Neuronal stem cell (in vitro differentiated cells): ENCODE data around the gene H2BK1.
A peak's percentile ranks its signal among the peaks of the same experiment; 100 is the strongest.

Source experiments
- DNase-seq: peaks from one replicate; pipeline ENCODE4 v3.0.0-alpha.2; 2013; ENCODE audit warnings: low spot score
- H2AFZ ChIP-seq: one replicate; pipeline ENCODE4 v1.6.1; 2013; ENCODE audit warnings: mild to moderate bottlenecking, low read length, inconsistent platforms
- H2AK5ac ChIP-seq: 2 replicates; pipeline ENCODE4 v1.6.1; 2013; ENCODE audit warnings: low read depth, mild to moderate bottlenecking, inconsistent platforms, low read length, moderate library complexity, mixed read lengths
- H2BK120ac ChIP-seq: 2 replicates; pipeline ENCODE4 v1.6.1; 2013; ENCODE audit warnings: low read depth, mild to moderate bottlenecking, inconsistent platforms, low read length, moderate library complexity, mixed read lengths
- H2BK12ac ChIP-seq: one replicate; pipeline ENCODE4 v1.6.1; 2013; ENCODE audit warnings: low read length, inconsistent platforms
- H2BK15ac ChIP-seq: 2 replicates; pipeline ENCODE4 v1.6.1; 2013; ENCODE audit warnings: mild to moderate bottlenecking, low read length, inconsistent platforms, mixed read lengths
- H2BK5ac ChIP-seq: one replicate; pipeline ENCODE4 v1.6.1; 2013; ENCODE audit warnings: inconsistent platforms, mild to moderate bottlenecking, low read length, moderate library complexity
- H3K14ac ChIP-seq: one replicate; pipeline ENCODE4 v1.6.1; 2013; ENCODE audit warnings: low read length, inconsistent platforms
- H3K18ac ChIP-seq: 2 replicates; pipeline ENCODE4 v1.6.1; 2013; ENCODE audit warnings: low read length, inconsistent platforms
- H3K23ac ChIP-seq: 2 replicates; pipeline ENCODE4 v1.6.1; 2013; ENCODE audit warnings: low read depth, mild to moderate bottlenecking, mixed read lengths, low read length, inconsistent platforms; ENCODE audit not compliant: poor library complexity
- H3K27ac ChIP-seq: replicated peaks from 3 replicates; pipeline ENCODE4 v1.5.1; 2013; ENCODE audit warnings: low read length, inconsistent platforms
- H3K27me3 ChIP-seq, 3 experiments: 2 replicates each; pipeline ENCODE4 v1.6.1; 2013; ENCODE audit warnings: low read length in 3 of 3, mild to moderate bottlenecking in 2 of 3, inconsistent platforms in 1 of 3, low read depth in 1 of 3, mixed read lengths in 1 of 3, moderate library complexity in 1 of 3; ENCODE audit not compliant: control insufficient read depth in 3 of 3, insufficient read depth in 3 of 3
- H3K36me3 ChIP-seq, 2 donors: replicated peaks in 1 of 2; 2 replicates each; pipeline ENCODE4 v1.6.1; 2013; ENCODE audit warnings: low read length in 2 of 2; ENCODE audit not compliant: control insufficient read depth in 2 of 2, insufficient read depth in 2 of 2
- H3K4ac ChIP-seq: 2 replicates; pipeline ENCODE4 v1.6.1; 2013; ENCODE audit warnings: inconsistent platforms, mild to moderate bottlenecking, low read length, moderate library complexity
- H3K4me1 ChIP-seq, 2 donors: 1 replicate in 1 of 2; 2 replicates in 1 of 2; pipeline ENCODE4 v1.6.1; 2013; ENCODE audit warnings: low read length in 2 of 2, low read depth in 1 of 2; ENCODE audit not compliant: control insufficient read depth in 2 of 2, insufficient read depth in 1 of 2
- H3K4me2 ChIP-seq: one replicate; pipeline ENCODE4 v1.6.1; 2013; ENCODE audit warnings: mild to moderate bottlenecking, low read length, inconsistent platforms; ENCODE audit not compliant: insufficient read depth, poor library complexity, severe bottlenecking
- H3K4me3 ChIP-seq, 2 donors: 2 replicates each; pipeline ENCODE4 v1.5.1; 2013; ENCODE audit warnings: low read length in 2 of 2, mild to moderate bottlenecking in 2 of 2, inconsistent platforms in 1 of 2, moderate library complexity in 1 of 2
- H3K79me1 ChIP-seq: one replicate; pipeline ENCODE4 v1.6.1; 2013; ENCODE audit warnings: low read depth, mild to moderate bottlenecking, inconsistent platforms, low read length, moderate library complexity
- H3K9ac ChIP-seq: one replicate; pipeline ENCODE4 v1.6.1; 2013; ENCODE audit warnings: mild to moderate bottlenecking, low read depth, low read length, inconsistent platforms; ENCODE audit not compliant: poor library complexity
- H3K9me3 ChIP-seq, 2 donors: replicated peaks in 1 of 2; 2 replicates each; pipeline versions ENCODE3 to v1.6.1; 2013; ENCODE audit warnings: low read length in 2 of 2, mild to moderate bottlenecking in 2 of 2, inconsistent platforms in 1 of 2, low read depth in 1 of 2, mixed read lengths in 1 of 2, moderate library complexity in 1 of 2; ENCODE audit not compliant: control insufficient read depth in 2 of 2, insufficient read depth in 1 of 2
- H4K8ac ChIP-seq: one replicate; pipeline ENCODE4 v1.6.1; 2013; ENCODE audit warnings: low read depth, mild to moderate bottlenecking, inconsistent platforms, low read length, moderate library complexity
- H4K91ac ChIP-seq: one replicate; pipeline ENCODE4 v1.6.1; 2013; ENCODE audit warnings: low read length, low read depth, mild to moderate bottlenecking, inconsistent platforms; ENCODE audit not compliant: poor library complexity
- WGBS, 2 donors: extraction: QIAGEN DNeasy Blood & Tissue Kit; methylation state at CpG; one replicate each; pipeline ENCODE4 v1.1.7; 2013; ENCODE audit warnings: missing lambda C conversion rate in 2 of 2, mixed read lengths in 1 of 2; ENCODE audit not compliant: insufficient read length in 2 of 2, insufficient replicate concordance in 1 of 2; ENCODE audit errors: extremely low coverage in 2 of 2; 5-methylcytosine and 5-hydroxymethylcytosine counted together

H2BK1 gene

GRCh38 chr7:151178236-151178635 is 32.1 kb downstream of the H2BK1 start:
- no peak for DNase-seq
- H2BK5ac ChIP-seq, result no peak overlapping the region
- no peak overlapping the region for H3K9ac ChIP-seq
- H3K4me3 ChIP-seq, result no peak overlapping the region
- no peak overlapping the region for H3K4ac ChIP-seq
- no peak overlapping the region for H2BK12ac ChIP-seq
- no peak overlapping the region for H3K4me2 ChIP-seq
- H4K8ac ChIP-seq, result no peak overlapping the region
- H3K79me1 ChIP-seq, result no peaks in the 10 kb centered on the region
- peak overlapping the region; percentile 62 for H3K18ac ChIP-seq
- peaks cover 0 to 3% of the 10 kb centered on the region in 2 donors for H3K4me1 ChIP-seq
- no peaks in the 10 kb centered on the region for H3K36me3 ChIP-seq
- H3K9me3 ChIP-seq, result peaks cover 0 to 9% of the 10 kb centered on the region in 2 donors
- H3K14ac ChIP-seq, result no peak overlapping the region
- no peak overlapping the region for H2AFZ ChIP-seq
- H3K27ac ChIP-seq, result no peak overlapping the region
- peaks cover 2 to 52% (median 16%) of the 10 kb centered on the region in 3 experiments for H3K27me3 ChIP-seq
- no peak overlapping the region for H2BK120ac ChIP-seq
- H3K23ac ChIP-seq, result no peak overlapping the region
- H2BK15ac ChIP-seq, result no peak overlapping the region
- no peak overlapping the region for H2AK5ac ChIP-seq
- WGBS, 2 donors, result no CpG with 5 or more reads among the region's 9 CpGs
- H4K91ac ChIP-seq, result no peak overlapping the region

GRCh38 chr7:151177310-151177709 is 33.0 kb downstream of the H2BK1 start:
- WGBS, 2 donors, result no CpG with 5 or more reads among the region's 1 CpG
- no peak overlapping the region for H2BK12ac ChIP-seq
- no peak for DNase-seq

GRCh38 chr7:151176401-151176800 is 33.9 kb downstream of the H2BK1 start:
- Histone ChIP-seq H3K9ac (no peak overlapping the region), H2BK15ac (no peak overlapping the region), H2BK120ac (no peak overlapping the region), H3K4me3 (no peak overlapping the region), H3K27ac (no peak overlapping the region), H3K23ac (no peak overlapping the region), H3K14ac (no peak overlapping the region), H3K79me1 (no peaks in the 10 kb centered on the region), H2BK5ac (no peak overlapping the region), H2BK12ac (no peak overlapping the region), H4K91ac (no peak overlapping the region), H4K8ac (no peak overlapping the region), H3K18ac (no peak overlapping the region), H3K36me3 (no peaks in the 10 kb centered on the region), H3K9me3 (peaks cover 0 to 12% of the 10 kb centered on the region in 2 donors), H3K4me1 (peaks cover 0 to 3% of the 10 kb centered on the region in 2 donors), H2AK5ac (no peak overlapping the region), H3K4ac (no peak overlapping the region), H2AFZ (no peak overlapping the region), H3K4me2 (no peak overlapping the region), H3K27me3 (peaks cover 2 to 50% (median 19%) of the 10 kb centered on the region in 3 experiments)
- no CpG with 5 or more reads among the region's 9 CpGs for WGBS, 2 donors
- DNase-seq, result no peak

More at GRCh38 chr7:151177310-151177709, 33.0 kb downstream of the H2BK1 start:
- no peak overlapping the region for H2BK120ac ChIP-seq
- H3K27me3 ChIP-seq, result peaks cover 2 to 48% (median 19%) of the 10 kb centered on the region in 3 experiments
- no peak overlapping the region for H2AFZ ChIP-seq
- no peaks in the 10 kb centered on the region for H3K79me1 ChIP-seq
- no peak overlapping the region for H3K4ac ChIP-seq
- no peak overlapping the region for H3K18ac ChIP-seq
- no peak overlapping the region for H3K23ac ChIP-seq
- H3K27ac ChIP-seq, result no peak overlapping the region
- no peak overlapping the region for H3K9ac ChIP-seq
- H3K36me3 ChIP-seq, result no peaks in the 10 kb centered on the region
- no peak overlapping the region for H3K14ac ChIP-seq
- no peak overlapping the region for H2BK15ac ChIP-seq
- peaks cover 0 to 12% of the 10 kb centered on the region in 2 donors for H3K9me3 ChIP-seq
- no peak overlapping the region for H2AK5ac ChIP-seq
- peaks cover 0 to 3% of the 10 kb centered on the region in 2 donors for H3K4me1 ChIP-seq
- H3K4me2 ChIP-seq, result no peak overlapping the region
- no peak overlapping the region for H2BK5ac ChIP-seq
- H4K8ac ChIP-seq, result no peak overlapping the region
- H3K4me3 ChIP-seq, result no peak overlapping the region
- no peak overlapping the region for H4K91ac ChIP-seq

GRCh38 chr7:151175793-151176311 is 34.4 kb downstream of the H2BK1 start:
- no peak overlapping the region for H3K14ac ChIP-seq
- DNase-seq, result no peak
- no CpG with 5 or more reads among the region's 23 CpGs for WGBS, 2 donors
- peaks cover 0 to 3% of the 10 kb centered on the region in 2 donors for H3K4me1 ChIP-seq
- H3K4me2 ChIP-seq, result no peak overlapping the region
- H4K91ac ChIP-seq, result no peak overlapping the region
- no peak overlapping the region for H3K4me3 ChIP-seq
- no peak overlapping the region for H4K8ac ChIP-seq
- no peaks in the 10 kb centered on the region for H3K36me3 ChIP-seq
- peak overlapping the region; percentile 31 for H3K23ac ChIP-seq
- no peak overlapping the region for H3K4ac ChIP-seq
- no peak overlapping the region for H2BK5ac ChIP-seq
- no peaks in the 10 kb centered on the region for H3K79me1 ChIP-seq
- peaks cover 0 to 12% of the 10 kb centered on the region in 2 donors for H3K9me3 ChIP-seq
- H2AK5ac ChIP-seq, result peak overlapping the region; percentile 42
- peaks cover 2 to 52% (median 19%) of the 10 kb centered on the region in 3 experiments for H3K27me3 ChIP-seq
- peak overlapping the region; percentile 68 for H3K18ac ChIP-seq
- no peak overlapping the region for H2BK120ac ChIP-seq
- peak overlapping the region; percentile 3 for H2BK12ac ChIP-seq
- H2AFZ ChIP-seq, result no peak overlapping the region
- H2BK15ac ChIP-seq, result peak overlapping the region; percentile 77
- H3K27ac ChIP-seq, result no peak overlapping the region
- no peak overlapping the region for H3K9ac ChIP-seq
